Type B pancreatic cell (in vitro differentiated cells): ENCODE data around the gene GTF3C1. TPM values are rescaled to one million over a fixed set of nuclear protein-coding genes. Genes with fewer than 3 reads are reported as not detected.

ENCODE experiments used
- DNase-seq: peaks from one replicate; pipeline ENCODE4 v3.0.0; 2021; ENCODE audit warnings: mixed read lengths; ENCODE audit not compliant: unreplicated experiment; ENCODE audit errors: extremely low spot score
- H3K27ac Mint-ChIP-seq: 2 replicates; pipeline ENCODE4 v1.8.0; 2021; ENCODE audit warnings: mild to moderate bottlenecking, mixed read lengths
- H3K27me3 Mint-ChIP-seq: 2 replicates; pipeline ENCODE4 v1.8.0; 2021; ENCODE audit warnings: mixed read lengths
- H3K36me3 Mint-ChIP-seq: 2 replicates; pipeline ENCODE4 v1.8.0; 2021; ENCODE audit warnings: mixed read lengths
- H3K4me1 Mint-ChIP-seq: one replicate; pipeline ENCODE4 v1.8.0; 2021; ENCODE audit warnings: mixed read lengths; ENCODE audit not compliant: unreplicated experiment
- H3K4me3 Mint-ChIP-seq: 2 replicates; pipeline ENCODE4 v1.8.0; 2021; ENCODE audit warnings: mild to moderate bottlenecking, mixed read lengths
- H3K9me3 Mint-ChIP-seq: 2 replicates; pipeline ENCODE4 v1.8.0; 2021; ENCODE audit warnings: mixed read lengths
- CTCF ChIP-seq: fragments of 200-600 bp; sonication (generic); conservative IDR thresholded peaks from 2 replicates; pipeline ENCODE4 v1.5.0; 2021; ENCODE audit warnings: antibody characterized with exemption, mild to moderate bottlenecking
- total RNA-seq: library from RNA; stranded (reverse); gene quantifications from 2 replicates; pipeline ENCODE4 v1.2.1, GENCODE V29; 2021; ENCODE audit warnings: low replicate concordance

GTF3C1 gene
- total RNA-seq, 1 donor from 2014 or later, result 94.5 TPM

GRCh38 chr16:27450196-27450549, 99.5 kb downstream of the GTF3C1 start:
- Mint-ChIP-seq H3K4me3 (no peak overlapping the region), H3K4me1 (peaks cover 13% of the 10 kb centered on the region), H3K27ac (peak overlapping the region; percentile 34), H3K27me3 (peaks cover 3% of the 10 kb centered on the region), H3K36me3 (no peaks in the 10 kb centered on the region), H3K9me3 (no peaks in the 10 kb centered on the region)
- no peak for TF ChIP-seq CTCF
- DNase-seq, result no peak

- peaks cover 13% of the 10 kb centered on the region for H3K4me1 Mint-ChIP-seq
- H3K9me3 Mint-ChIP-seq, result no peaks in the 10 kb centered on the region
- DNase-seq, result no peak
- H3K27me3 Mint-ChIP-seq, result peaks cover 3% of the 10 kb centered on the region
- peak overlapping the region; percentile 34 for H3K27ac Mint-ChIP-seq
- H3K36me3 Mint-ChIP-seq, result no peaks in the 10 kb centered on the region
- H3K4me3 Mint-ChIP-seq, result no peak overlapping the region
- no peak for TF ChIP-seq CTCF
Measured at GRCh38 chr16:27449434-27450195, 100.1 kb downstream of the GTF3C1 start.

GRCh38 chr16:27448532-27449433, 100.9 kb downstream of the GTF3C1 start:
- H3K4me3 Mint-ChIP-seq, result no peak overlapping the region

GRCh38 chr16:27447301-27447700, 102.4 kb downstream of the GTF3C1 start:
- H3K4me1 Mint-ChIP-seq, result peaks cover 13% of the 10 kb centered on the region
- H3K9me3 Mint-ChIP-seq, result no peaks in the 10 kb centered on the region
- no peak overlapping the region for H3K4me3 Mint-ChIP-seq
- H3K36me3 Mint-ChIP-seq, result no peaks in the 10 kb centered on the region
- no peak for DNase-seq
- peaks cover 3% of the 10 kb centered on the region for H3K27me3 Mint-ChIP-seq
- TF ChIP-seq CTCF, result no peak
- H3K27ac Mint-ChIP-seq, result no peak overlapping the region

More at GRCh38 chr16:27448532-27449433, 100.9 kb downstream of the GTF3C1 start:
- peaks cover 13% of the 10 kb centered on the region for H3K4me1 Mint-ChIP-seq
- DNase-seq, result no peak
- no peak overlapping the region for H3K27ac Mint-ChIP-seq
- H3K9me3 Mint-ChIP-seq, result no peaks in the 10 kb centered on the region
- no peak for TF ChIP-seq CTCF
- H3K27me3 Mint-ChIP-seq, result peaks cover 3% of the 10 kb centered on the region
- H3K36me3 Mint-ChIP-seq, result no peaks in the 10 kb centered on the region

GRCh38 chr16:27446721-27447120, 103.0 kb downstream of the GTF3C1 start:
- Mint-ChIP-seq H3K9me3 (no peaks in the 10 kb centered on the region), H3K4me1 (peaks cover 13% of the 10 kb centered on the region), H3K36me3 (no peaks in the 10 kb centered on the region), H3K4me3 (no peak overlapping the region), H3K27me3 (no peaks in the 10 kb centered on the region), H3K27ac (no peak overlapping the region)
- DNase-seq, result no peak
- TF ChIP-seq CTCF, result no peak
